C4-2B (cell line): ENCODE data around the gene RPS6KA3.

Experiments used
- H3K27ac ChIP-seq: fragments of 450-650 bp; 2 replicates; pipeline ENCODE4 v1.5.1; 2017
- ZFX ChIP-seq: fragments of 450-650 bp; IDR thresholded peaks from 2 replicates; pipeline ENCODE4 v1.6.1; 2017
- TF ChIP-seq, protein P1 (sequence below): fragments of 450-650 bp; conservative IDR thresholded peaks from 2 replicates; pipeline ENCODE4 v1.5.1; 2017; ENCODE audit warnings: mild to moderate bottlenecking

RPS6KA3 gene

GRCh38 chrX:20205927-20206708 is 60.6 kb downstream of the RPS6KA3 start:
- H3K27ac ChIP-seq: no peak overlapping the region
- TF ChIP-seq, protein P1, sequence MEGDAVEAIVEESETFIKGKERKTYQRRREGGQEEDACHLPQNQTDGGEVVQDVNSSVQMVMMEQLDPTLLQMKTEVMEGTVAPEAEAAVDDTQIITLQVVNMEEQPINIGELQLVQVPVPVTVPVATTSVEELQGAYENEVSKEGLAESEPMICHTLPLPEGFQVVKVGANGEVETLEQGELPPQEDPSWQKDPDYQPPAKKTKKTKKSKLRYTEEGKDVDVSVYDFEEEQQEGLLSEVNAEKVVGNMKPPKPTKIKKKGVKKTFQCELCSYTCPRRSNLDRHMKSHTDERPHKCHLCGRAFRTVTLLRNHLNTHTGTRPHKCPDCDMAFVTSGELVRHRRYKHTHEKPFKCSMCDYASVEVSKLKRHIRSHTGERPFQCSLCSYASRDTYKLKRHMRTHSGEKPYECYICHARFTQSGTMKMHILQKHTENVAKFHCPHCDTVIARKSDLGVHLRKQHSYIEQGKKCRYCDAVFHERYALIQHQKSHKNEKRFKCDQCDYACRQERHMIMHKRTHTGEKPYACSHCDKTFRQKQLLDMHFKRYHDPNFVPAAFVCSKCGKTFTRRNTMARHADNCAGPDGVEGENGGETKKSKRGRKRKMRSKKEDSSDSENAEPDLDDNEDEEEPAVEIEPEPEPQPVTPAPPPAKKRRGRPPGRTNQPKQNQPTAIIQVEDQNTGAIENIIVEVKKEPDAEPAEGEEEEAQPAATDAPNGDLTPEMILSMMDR: no peak
- TF ChIP-seq ZFX: no peak

GRCh38 chrX:20204351-20204750 is 62.4 kb downstream of the RPS6KA3 start:
- no peak overlapping the region for H3K27ac ChIP-seq
- no peak for TF ChIP-seq ZFX
- TF ChIP-seq, protein P1: no peak

GRCh38 chrX:20197641-20198210 is 69.0 kb downstream of the RPS6KA3 start:
- H3K27ac ChIP-seq: no peak overlapping the region
- no peak for TF ChIP-seq ZFX
- TF ChIP-seq, protein P1: no peak

DNA sequence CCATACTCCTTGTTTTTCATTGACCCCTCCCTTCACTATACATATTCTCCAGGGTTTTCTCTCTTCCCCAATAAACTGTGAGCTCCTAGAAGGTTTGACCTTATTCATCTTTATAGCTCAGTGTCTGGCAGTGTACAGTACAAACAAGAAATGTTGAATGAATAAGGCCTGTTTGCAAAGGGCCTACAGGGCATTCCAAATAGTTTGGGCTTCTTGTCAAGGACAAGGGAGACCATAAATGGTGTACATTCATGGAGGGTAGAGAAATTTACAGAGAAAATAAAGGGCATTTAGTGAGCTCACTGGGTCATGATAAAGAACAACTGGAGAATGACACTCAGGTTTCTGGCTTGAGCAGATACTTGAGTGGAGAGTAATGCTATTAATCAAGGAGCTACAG is 77.5 kb downstream of the RPS6KA3 start:
- H3K27ac ChIP-seq: no peak overlapping the region
- no peak for TF ChIP-seq ZFX
- TF ChIP-seq, protein P1: no peak

DNA sequence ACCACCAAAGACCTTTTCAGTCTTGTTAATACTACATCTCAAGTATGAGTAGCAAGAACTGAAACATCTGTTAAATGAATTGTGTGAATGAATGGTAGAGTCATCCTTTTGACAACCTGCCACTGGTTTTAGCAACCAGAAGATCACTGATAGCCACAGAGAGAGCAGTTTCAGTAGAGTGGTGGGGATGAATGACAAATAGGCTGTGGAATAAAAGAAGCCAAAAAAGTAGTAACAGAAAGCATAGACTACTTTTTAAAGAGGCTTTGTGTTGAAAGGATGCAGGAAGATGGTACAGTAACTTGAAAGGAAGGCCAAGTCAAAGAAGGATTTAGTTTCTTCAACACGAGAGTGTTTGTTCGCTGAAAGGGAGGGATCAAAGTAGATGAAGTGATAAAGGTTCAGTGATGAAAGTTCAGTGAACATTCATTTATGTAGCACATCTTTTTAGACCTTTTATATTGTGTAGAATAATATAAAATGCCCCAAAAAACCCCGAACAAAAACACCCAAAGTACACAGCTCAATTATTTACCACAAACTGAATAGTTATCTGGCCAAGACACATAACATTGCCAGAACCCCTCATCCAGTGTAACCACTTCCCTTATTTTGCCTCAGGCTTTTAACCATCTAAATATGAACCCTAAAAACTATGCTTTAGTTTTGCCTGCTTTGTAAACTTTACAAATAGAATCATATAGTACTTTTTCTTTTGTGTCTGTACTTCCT is 84.9 kb downstream of the RPS6KA3 start:
- no peak overlapping the region for H3K27ac ChIP-seq

GRCh38 chrX:20177093-20177492 is 89.6 kb downstream of the RPS6KA3 start:
- TF ChIP-seq ZFX: no peak
- TF ChIP-seq, protein P1: no peak
- H3K27ac ChIP-seq: no peak overlapping the region

More for the DNA sequence above, 84.9 kb downstream of the RPS6KA3 start:
- TF ChIP-seq, protein P1: no peak
- no peak for TF ChIP-seq ZFX

- TF ChIP-seq, protein P1: no peak
- no peak for TF ChIP-seq ZFX
Observed at GRCh38 chrX:20173856-20174255, 92.9 kb downstream of the RPS6KA3 start.

More at GRCh38 chrX:20173856-20174255, 92.9 kb downstream of the RPS6KA3 start:
- H3K27ac ChIP-seq: no peak overlapping the region
